Left lung (tissue), 14 donors: Measurements from ENCODE around the gene TM4SF5. TPM values are rescaled to one million over a fixed set of nuclear protein-coding genes. Genes with fewer than 3 reads are reported as not detected.
A peak's percentile ranks its signal among the peaks of the same experiment; 100 is the strongest.

Source experiments
- ATAC-seq: fragments of 200-7000 bp; cut with Tn5 transposase; one replicate; pipeline ENCODE4 v1.9.1; 2020; ENCODE audit warnings: moderate library complexity
- DNase-seq, 4 donors: peaks; one replicate each; pipeline ENCODE4 v3.0.0-alpha.2; 2013 to 2020
- H3K27ac ChIP-seq, 2 donors: fragments of 200-600 bp; sonication (generic) in 1 of 2; one replicate each; pipeline versions ENCODE4 v1.5.0 to v1.8.0; 2020 to 2021
- H3K27me3 ChIP-seq, 2 donors: fragments of 200-600 bp; sonication (generic) in 1 of 2; one replicate each; pipeline versions ENCODE4 v1.5.0 to v1.8.0; 2020 to 2021
- H3K36me3 ChIP-seq, 2 donors: fragments of 200-600 bp; sonication (generic) in 1 of 2; one replicate each; pipeline versions ENCODE4 v1.5.0 to v1.8.0; 2020 to 2021
- H3K4me1 ChIP-seq, 2 donors: fragments of 200-600 bp; one replicate each; pipeline ENCODE4 v1.8.0; 2021
- H3K4me3 ChIP-seq, 2 donors: fragments of 200-600 bp; sonication (generic) in 1 of 2; one replicate each; pipeline versions ENCODE4 v1.5.0 to v1.8.0; 2020 to 2021; ENCODE audit warnings: mild to moderate bottlenecking in 1 of 2
- H3K9me3 ChIP-seq, 2 donors: fragments of 200-600 bp; sonication (generic) in 1 of 2; one replicate each; pipeline versions ENCODE4 v1.5.0 to v1.8.0; 2020 to 2021
- intact Hi-C, 2 donors: fragments of 100-400 bp; cut with DNase I; formaldehyde crosslinking; loops; one replicate each; pipeline versions ENCODE4 v1.11.2 to v1.14.2; 2022
- long read RNA-seq, 12 donors: library from polyadenylated mRNA in 2 of 12; unstranded in 2 of 12; transcript quantifications; one replicate each; pipeline ENCODE4 v2.0.0 and lab custom pipeline, GENCODE V29; 2019 to 2026
- polyA plus RNA-seq, 6 donors: library from polyadenylated mRNA; unstranded; fragments of 120-200 nt; gene quantifications; one replicate each; pipeline ENCODE4 v1.2.1, GENCODE V29; 2013; ENCODE audit not compliant: insufficient read length in 6 of 6
- total RNA-seq, 2 donors: library from RNA; stranded (reverse); fragmentation: NEBNext Ultra II Directional; extraction: Animal tissue kit (Norgen Biotek cat#: 25700); gene quantifications; one replicate each; pipeline ENCODE4 v1.2.1, GENCODE V29; 2021
- TF ChIP-seq, protein P1 (sequence below), 2 donors: fragments of 200-600 bp; sonication (generic) in 1 of 2; IDR thresholded peaks; one replicate each; pipeline versions ENCODE4 v1.5.0 to v1.8.0; 2021; ENCODE audit warnings: antibody characterized with exemption in 2 of 2
- donor health status: DM: no; HTN: yes; CAD: no.
- donor health status: DM: no; HTN: no; CAD: no.

The TM4SF5 gene, protein sequence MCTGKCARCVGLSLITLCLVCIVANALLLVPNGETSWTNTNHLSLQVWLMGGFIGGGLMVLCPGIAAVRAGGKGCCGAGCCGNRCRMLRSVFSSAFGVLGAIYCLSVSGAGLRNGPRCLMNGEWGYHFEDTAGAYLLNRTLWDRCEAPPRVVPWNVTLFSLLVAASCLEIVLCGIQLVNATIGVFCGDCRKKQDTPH
- not detected for total RNA-seq
- polyA plus RNA-seq = not detected
- long read RNA-seq, donor 1 = 0 reads
- long read RNA-seq, donor 2 = 0 reads
- long read RNA-seq, donor 3 = 0 reads
- long read RNA-seq, donor 4 = 0 reads
- long read RNA-seq, donor 5 = 0 reads
- long read RNA-seq, donor 6 = 0 reads
- long read RNA-seq, donor 7 = 0 reads
- long read RNA-seq, donor 8 = 0 reads
- long read RNA-seq, donor 9 = 0 reads
- long read RNA-seq, donor 10 = 0 reads
- long read RNA-seq, donor 11 = 0 reads
- long read RNA-seq, donor 12 = 0 reads

DNA sequence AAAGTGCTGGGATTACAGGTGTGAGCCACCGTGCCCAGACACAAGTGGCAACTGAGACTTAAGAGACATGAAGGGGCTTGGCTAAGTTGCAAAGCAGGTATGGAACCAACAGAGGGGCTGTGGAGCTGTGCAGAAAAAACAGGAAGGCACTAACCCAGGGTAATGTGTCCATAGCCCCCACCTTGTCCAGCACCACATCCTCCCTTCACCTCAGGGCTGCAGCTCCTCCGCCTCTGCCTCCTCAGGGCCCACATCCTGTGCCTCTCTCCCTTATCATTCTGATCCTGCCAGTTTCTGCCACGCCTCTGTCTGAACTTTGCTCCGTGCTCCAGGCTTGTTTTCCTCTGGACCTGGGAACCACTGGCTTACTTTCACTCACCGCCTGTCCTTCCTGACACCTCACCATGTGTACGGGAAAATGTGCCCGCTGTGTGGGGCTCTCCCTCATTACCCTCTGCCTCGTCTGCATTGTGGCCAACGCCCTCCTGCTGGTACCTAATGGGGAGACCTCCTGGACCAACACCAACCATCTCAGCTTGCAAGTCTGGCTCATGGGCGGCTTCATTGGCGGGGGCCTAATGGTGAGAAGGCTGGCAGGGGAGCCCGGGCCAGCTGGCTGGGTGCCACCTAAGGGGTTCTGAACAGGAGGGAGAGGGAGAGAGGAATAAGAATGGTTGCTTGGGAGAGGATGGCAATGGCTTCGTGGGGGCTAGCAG, at the start of gene TM4SF5:
TM4SF5 (plus strand) TSS at position 368 of the 716 bp plus-strand sequence; CDS start at position 405, 37 bp downstream.
- Histone ChIP-seq H3K27ac (no peak within 1 kb of the TSS), H3K4me1 (peaks cover 0 to 26% of the 10 kb centered on the region in 2 donors), H3K36me3 (no peaks in the 10 kb centered on the region), H3K27me3 (peaks cover 0 to 37% of the 10 kb centered on the region in 2 donors), H3K4me3 (no peak within 1 kb of the TSS), H3K9me3 (no peaks in the 10 kb centered on the region)
- intact Hi-C loops = no loop called here
- TF ChIP-seq, protein P1, sequence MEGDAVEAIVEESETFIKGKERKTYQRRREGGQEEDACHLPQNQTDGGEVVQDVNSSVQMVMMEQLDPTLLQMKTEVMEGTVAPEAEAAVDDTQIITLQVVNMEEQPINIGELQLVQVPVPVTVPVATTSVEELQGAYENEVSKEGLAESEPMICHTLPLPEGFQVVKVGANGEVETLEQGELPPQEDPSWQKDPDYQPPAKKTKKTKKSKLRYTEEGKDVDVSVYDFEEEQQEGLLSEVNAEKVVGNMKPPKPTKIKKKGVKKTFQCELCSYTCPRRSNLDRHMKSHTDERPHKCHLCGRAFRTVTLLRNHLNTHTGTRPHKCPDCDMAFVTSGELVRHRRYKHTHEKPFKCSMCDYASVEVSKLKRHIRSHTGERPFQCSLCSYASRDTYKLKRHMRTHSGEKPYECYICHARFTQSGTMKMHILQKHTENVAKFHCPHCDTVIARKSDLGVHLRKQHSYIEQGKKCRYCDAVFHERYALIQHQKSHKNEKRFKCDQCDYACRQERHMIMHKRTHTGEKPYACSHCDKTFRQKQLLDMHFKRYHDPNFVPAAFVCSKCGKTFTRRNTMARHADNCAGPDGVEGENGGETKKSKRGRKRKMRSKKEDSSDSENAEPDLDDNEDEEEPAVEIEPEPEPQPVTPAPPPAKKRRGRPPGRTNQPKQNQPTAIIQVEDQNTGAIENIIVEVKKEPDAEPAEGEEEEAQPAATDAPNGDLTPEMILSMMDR (IDR thresholded peaks at IDR 0.05) = no peak
- no peak for ATAC-seq
- DNase-seq = no peak

DNA sequence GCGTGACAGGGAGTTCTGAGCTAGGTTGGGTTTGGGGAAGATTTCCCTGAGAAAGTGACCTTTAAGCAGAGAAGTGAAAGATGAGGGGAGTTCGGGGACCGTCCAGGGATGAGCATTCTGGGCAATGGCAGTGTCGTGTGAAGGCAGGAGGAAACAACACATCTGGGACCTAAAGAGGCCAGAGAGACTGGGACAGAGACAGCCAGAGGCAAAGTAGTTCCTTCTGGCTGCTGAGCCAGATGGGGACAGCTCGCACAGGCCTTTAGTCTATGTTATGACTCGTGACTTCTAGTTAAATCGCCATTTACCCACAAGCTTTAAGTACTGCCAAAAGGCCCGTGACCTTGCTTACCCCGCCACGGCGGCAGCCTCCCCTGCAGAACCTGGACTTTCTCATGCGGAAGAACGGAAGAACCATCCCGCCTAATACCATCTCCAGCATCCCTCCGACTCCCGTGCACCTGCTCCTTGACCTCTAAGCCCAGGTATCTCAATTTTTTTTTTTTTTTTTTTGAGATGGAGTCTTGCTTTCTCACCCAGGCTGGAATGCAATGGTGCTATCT, 48.9 kb upstream of the TM4SF5 start:
- no peak overlapping the region for H3K27ac ChIP-seq
- no peak for ATAC-seq

DNA sequence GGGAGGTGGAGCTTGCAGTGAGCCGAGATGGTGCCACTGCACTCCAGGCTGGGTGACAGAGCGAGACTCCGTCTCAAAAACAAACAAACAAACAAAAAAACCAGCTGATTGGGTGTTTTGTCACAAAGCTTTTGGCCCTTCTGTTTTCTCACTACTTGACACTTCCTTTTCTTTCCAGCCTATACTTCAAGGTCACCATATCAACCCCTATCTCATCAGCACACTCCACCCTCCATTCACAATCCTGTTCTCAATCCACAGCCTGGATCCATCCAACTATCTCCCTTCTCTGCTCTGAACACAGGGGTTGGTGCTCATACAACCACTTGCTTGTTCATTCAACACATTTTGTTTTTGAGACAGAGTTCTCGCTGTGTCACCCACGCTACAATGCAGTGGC, 47.0 kb upstream of the TM4SF5 start:
- TF ChIP-seq, protein P1 (IDR thresholded peaks at IDR 0.05) = no peak
- no peaks in the 10 kb centered on the region for H3K27me3 ChIP-seq
- no peak for DNase-seq
- no peak for ATAC-seq
- H3K9me3 ChIP-seq = no peaks in the 10 kb centered on the region
- peak overlapping the region in 1 of 2 donors; percentile 90 for H3K27ac ChIP-seq
- intact Hi-C loops = no loop called here
- H3K4me1 ChIP-seq = peaks cover 0 to 67% of the 10 kb centered on the region in 2 donors
- H3K36me3 ChIP-seq = peaks cover 0 to 23% of the 10 kb centered on the region in 2 donors
- no peak overlapping the region for H3K4me3 ChIP-seq

More for the DNA sequence above, 48.9 kb upstream of the TM4SF5 start:
- H3K9me3 ChIP-seq = no peaks in the 10 kb centered on the region
- H3K36me3 ChIP-seq = peaks cover 0 to 42% of the 10 kb centered on the region in 2 donors
- no peak overlapping the region for H3K4me3 ChIP-seq
- intact Hi-C loops = no loop called here
- no peaks in the 10 kb centered on the region for H3K27me3 ChIP-seq
- TF ChIP-seq, protein P1 (IDR thresholded peaks at IDR 0.05) = no peak
- peaks cover 0 to 68% of the 10 kb centered on the region in 2 donors for H3K4me1 ChIP-seq
- no peak for DNase-seq

DNA sequence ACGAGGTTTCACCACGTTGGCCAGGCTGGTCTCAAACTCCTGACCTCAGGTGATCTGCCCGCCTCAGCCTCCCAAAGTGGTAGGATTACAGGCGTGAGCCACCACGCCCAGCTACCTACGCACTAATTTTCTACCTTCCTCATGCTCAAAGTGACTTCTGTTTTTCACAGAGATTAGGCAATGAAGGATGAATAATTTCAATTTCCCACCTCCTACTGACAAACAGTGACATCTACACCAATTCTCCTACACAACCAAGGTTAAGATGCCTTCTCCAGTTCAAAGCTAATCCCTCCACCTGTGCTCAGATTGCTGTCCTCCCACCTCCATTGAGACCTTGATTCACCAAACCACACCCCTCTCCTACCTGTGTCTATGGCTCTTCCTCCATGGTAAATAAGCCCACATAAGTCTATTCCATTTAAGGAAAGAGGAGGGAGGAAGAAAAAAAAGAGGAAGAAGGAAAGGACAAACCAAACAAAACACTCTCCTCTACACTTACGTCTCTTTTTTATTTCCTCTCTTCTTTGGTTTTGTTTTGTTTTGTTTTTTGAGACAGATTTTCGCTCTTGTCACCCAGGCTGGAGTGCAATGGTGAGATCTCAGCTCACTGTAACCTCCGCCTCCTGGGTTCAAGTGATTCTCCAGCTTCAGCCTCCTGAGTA, 45.9 kb upstream of the TM4SF5 start:
- H3K9me3 ChIP-seq = no peaks in the 10 kb centered on the region
- H3K4me3 ChIP-seq = peak overlapping the region in 1 of 2 donors; percentile 10
- TF ChIP-seq, protein P1 (IDR thresholded peaks at IDR 0.05) = no peak
- H3K4me1 ChIP-seq = peaks cover 0 to 64% of the 10 kb centered on the region in 2 donors
- peaks cover 0 to 12% of the 10 kb centered on the region in 2 donors for H3K36me3 ChIP-seq
- no peaks in the 10 kb centered on the region for H3K27me3 ChIP-seq
- no peak for DNase-seq
- ATAC-seq = no peak
- intact Hi-C loops = no loop called here
- peak overlapping the region; percentile 39 to 90 for H3K27ac ChIP-seq
